SU-DHL-6 (cell line): Measurements from ENCODE around the gene SLCO4A1.

Source experiments
- H2AFZ ChIP-seq: fragments of 200-600 bp; sonication (generic); 2 replicates; pipeline ENCODE4 v1.6.1; 2014; ENCODE audit warnings: low read depth, mild to moderate bottlenecking, moderate library complexity, mixed read lengths, antibody characterized with exemption, low read length; ENCODE audit not compliant: severe bottlenecking
- H3F3A ChIP-seq: fragments of 200-600 bp; shearing (Covaris generic); 2 replicates; pipeline ENCODE4 v1.6.0; 2016; ENCODE audit warnings: antibody characterized with exemption, mild to moderate bottlenecking; ENCODE audit not compliant: insufficient read depth
- H3K27ac ChIP-seq: fragments of 200-600 bp; sonication (generic); 2 replicates; pipeline ENCODE4 v1.5.1; 2016; ENCODE audit warnings: low read depth, mild to moderate bottlenecking, low read length, moderate library complexity, mixed read lengths
- H3K27me3 ChIP-seq: fragments of 200-600 bp; sonication (generic), shearing (Covaris generic); 2 replicates; pipeline ENCODE4 v1.6.0; 2014; ENCODE audit warnings: mild to moderate bottlenecking, low read length
- H3K36me3 ChIP-seq: fragments of 200-600 bp; sonication (generic); 2 replicates; pipeline ENCODE4 v1.6.1; 2014; ENCODE audit warnings: mild to moderate bottlenecking, low read length, mixed read lengths
- H3K4me2 ChIP-seq: fragments of 300-600, 200-600 bp; shearing (Covaris generic), sonication (generic); 2 replicates; pipeline ENCODE4 v1.6.0; 2014; ENCODE audit warnings: low read length, low read depth, mild to moderate bottlenecking; ENCODE audit not compliant: poor library complexity, severe bottlenecking
- H3K4me3 ChIP-seq: fragments of 200-600 bp; sonication (generic); 2 replicates; pipeline ENCODE4 v1.5.1; 2014; ENCODE audit warnings: antibody characterized with exemption, low read length, mild to moderate bottlenecking, mixed read lengths; ENCODE audit not compliant: insufficient read depth, poor library complexity, severe bottlenecking
- H3K79me2 ChIP-seq: fragments of 200-600 bp; sonication (generic); 2 replicates; pipeline ENCODE4 v1.6.1; 2014; ENCODE audit warnings: mild to moderate bottlenecking, low read length, moderate library complexity; ENCODE audit not compliant: insufficient read depth
- H3K9ac ChIP-seq: fragments of 200-600 bp; sonication (generic); 2 replicates; pipeline ENCODE4 v1.7.0; 2014; ENCODE audit warnings: mild to moderate bottlenecking, low read length
- H3K9me2 ChIP-seq: fragments of 200-600 bp; sonication (generic); replicated peaks from 2 replicates; pipeline ENCODE4 v1.6.1; 2014; ENCODE audit warnings: low read length; ENCODE audit not compliant: insufficient read depth
- H3K9me3 ChIP-seq: fragments of 200-600 bp; sonication (generic); 2 replicates; pipeline ENCODE4 v1.6.1; 2014; ENCODE audit warnings: low read length, mixed read lengths; ENCODE audit not compliant: insufficient read depth
- H4K20me1 ChIP-seq: fragments of 200-600 bp; sonication (generic); 2 replicates; pipeline ENCODE4 v1.6.1; 2014; ENCODE audit warnings: low read depth, mild to moderate bottlenecking, antibody characterized with exemption, low read length, moderate library complexity, mixed read lengths
- EZH2phosphoT487 ChIP-seq: fragments of 200-600 bp; sonication (generic), shearing (Covaris generic); conservative IDR thresholded peaks from 2 replicates; pipeline ENCODE4 v1.6.1; 2018; ENCODE audit warnings: mild to moderate bottlenecking, antibody characterized with exemption, low read length, moderate library complexity, mixed read lengths
- TF ChIP-seq, protein P1 (sequence below): fragments of 200-600 bp; sonication (generic); IDR thresholded peaks from one replicate; pipeline ENCODE4 v1.5.1; 2017; ENCODE audit warnings: antibody characterized with exemption, mild to moderate bottlenecking, low read length, moderate library complexity; ENCODE audit not compliant: insufficient read depth, poor library complexity, severe bottlenecking

SLCO4A1 gene

DNA sequence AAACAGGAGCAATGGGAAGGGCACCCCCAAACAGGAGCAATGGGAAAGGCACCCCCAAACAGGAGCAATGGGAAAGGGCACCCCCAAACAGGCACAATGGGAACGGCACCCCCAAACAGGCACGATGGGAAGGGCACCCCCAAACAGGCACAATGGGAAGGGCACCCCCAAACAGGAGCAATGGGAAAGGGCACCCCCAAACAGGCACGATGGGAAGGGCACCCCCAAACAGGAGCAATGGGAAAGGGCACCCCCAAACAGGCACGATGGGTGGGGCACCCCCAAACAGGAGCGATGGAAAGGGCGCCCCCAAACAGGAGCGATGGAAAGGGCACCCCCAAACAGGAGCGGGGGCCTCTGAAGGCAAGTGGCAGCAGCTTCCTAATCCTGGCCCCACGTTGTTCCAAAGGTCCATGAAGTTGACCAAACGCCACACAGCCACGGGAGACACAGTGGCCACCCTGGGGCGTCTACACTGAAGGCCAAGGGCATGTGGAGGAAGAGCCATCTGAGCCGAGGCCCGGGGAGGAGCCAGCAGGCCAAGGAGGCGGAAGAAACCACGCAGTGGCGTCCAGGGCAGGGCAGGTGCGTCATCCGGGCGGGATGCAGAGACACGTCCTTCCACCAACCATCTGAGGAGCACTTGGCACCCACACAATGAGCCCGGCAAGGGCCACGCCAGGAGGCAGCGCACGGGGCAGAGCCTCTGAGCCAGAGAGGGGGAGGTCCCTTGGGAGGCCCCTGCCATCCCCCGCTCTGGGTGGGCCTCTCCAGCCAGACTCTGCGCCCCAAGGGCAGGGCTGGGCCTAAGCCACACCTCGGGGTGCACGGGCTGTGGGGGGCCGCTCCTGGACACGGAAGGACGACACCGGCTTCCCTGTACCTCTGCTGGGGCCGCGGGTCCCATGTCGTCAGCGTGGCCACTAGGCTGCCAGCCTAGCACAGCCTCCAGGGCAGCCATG, 44.8 kb downstream of the SLCO4A1 start:
- Histone ChIP-seq H3K27me3 (no peaks in the 10 kb centered on the region), H3K27ac (no peak overlapping the region), H2AFZ (no peak overlapping the region), H3K9ac (no peak overlapping the region), H3K4me2 (no peak overlapping the region), H4K20me1 (no peaks in the 10 kb centered on the region), H3K4me3 (no peak overlapping the region), H3K9me2 (no peaks in the 10 kb centered on the region), H3K36me3 (no peaks in the 10 kb centered on the region), H3K79me2 (no peaks in the 10 kb centered on the region), H3F3A (no peaks in the 10 kb centered on the region), H3K9me3 (no peaks in the 10 kb centered on the region)
- TF ChIP-seq, protein P1, sequence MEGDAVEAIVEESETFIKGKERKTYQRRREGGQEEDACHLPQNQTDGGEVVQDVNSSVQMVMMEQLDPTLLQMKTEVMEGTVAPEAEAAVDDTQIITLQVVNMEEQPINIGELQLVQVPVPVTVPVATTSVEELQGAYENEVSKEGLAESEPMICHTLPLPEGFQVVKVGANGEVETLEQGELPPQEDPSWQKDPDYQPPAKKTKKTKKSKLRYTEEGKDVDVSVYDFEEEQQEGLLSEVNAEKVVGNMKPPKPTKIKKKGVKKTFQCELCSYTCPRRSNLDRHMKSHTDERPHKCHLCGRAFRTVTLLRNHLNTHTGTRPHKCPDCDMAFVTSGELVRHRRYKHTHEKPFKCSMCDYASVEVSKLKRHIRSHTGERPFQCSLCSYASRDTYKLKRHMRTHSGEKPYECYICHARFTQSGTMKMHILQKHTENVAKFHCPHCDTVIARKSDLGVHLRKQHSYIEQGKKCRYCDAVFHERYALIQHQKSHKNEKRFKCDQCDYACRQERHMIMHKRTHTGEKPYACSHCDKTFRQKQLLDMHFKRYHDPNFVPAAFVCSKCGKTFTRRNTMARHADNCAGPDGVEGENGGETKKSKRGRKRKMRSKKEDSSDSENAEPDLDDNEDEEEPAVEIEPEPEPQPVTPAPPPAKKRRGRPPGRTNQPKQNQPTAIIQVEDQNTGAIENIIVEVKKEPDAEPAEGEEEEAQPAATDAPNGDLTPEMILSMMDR = no peak
- TF ChIP-seq EZH2phosphoT487 = no peak

DNA sequence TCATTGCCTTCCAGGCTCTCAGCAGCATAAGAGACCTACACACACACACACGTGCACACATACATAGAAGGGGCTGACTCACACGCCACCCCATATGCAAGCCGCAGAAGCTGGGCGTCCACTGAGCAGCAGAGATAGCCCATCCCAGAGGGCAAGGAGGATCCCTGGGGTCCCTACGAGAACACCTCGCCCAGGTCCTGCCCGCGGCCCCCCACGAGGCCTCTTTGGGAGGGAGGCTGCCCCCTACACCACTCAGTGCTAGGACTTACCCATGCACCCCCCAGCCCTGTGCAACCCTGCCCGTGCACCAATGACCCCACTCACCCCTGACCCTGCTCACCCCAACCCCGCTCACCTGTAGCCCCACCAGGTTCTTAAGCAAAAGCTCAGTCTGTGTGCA, 45.8 kb downstream of the SLCO4A1 start:
- Histone ChIP-seq H3K9ac (no peak overlapping the region), H2AFZ (no peak overlapping the region), H3K9me3 (no peaks in the 10 kb centered on the region), H3K79me2 (no peaks in the 10 kb centered on the region), H4K20me1 (no peaks in the 10 kb centered on the region), H3K9me2 (no peaks in the 10 kb centered on the region), H3F3A (no peaks in the 10 kb centered on the region), H3K27ac (no peak overlapping the region), H3K27me3 (no peaks in the 10 kb centered on the region), H3K4me3 (no peak overlapping the region), H3K36me3 (no peaks in the 10 kb centered on the region), H3K4me2 (no peak overlapping the region)
- no peak for TF ChIP-seq EZH2phosphoT487
- TF ChIP-seq, protein P1 = no peak

DNA sequence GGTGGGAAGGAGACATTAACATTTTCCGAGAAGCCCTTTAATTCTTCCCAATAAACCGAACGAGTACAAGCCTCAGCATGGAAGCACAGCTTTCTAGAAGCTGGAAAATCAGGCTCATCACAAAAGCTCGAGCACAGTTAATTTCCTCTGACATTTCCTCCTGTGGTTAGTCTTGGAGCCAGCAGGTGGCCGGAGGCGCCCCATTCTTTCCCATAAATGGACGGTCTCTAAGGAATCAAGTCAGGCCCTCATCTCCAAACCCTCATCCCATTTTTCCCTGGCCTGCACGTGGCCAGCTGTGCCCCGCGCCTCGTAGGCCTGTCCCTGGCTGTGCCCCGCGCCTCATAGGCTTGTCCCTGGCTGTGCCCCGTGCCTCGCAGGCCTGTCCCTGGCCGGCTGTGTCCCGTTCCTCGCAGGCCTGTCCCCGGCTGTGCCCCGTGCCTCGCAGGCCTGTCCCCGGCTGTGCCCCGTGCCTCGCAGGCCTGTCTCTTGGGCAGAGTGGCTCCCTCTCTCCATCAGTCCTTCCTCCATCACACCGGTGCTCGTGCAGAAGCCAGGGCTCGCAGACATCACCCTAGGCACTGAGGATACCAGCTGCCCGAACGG, 46.7 kb downstream of the SLCO4A1 start:
- Histone ChIP-seq H3K36me3 (no peaks in the 10 kb centered on the region), H3K79me2 (no peaks in the 10 kb centered on the region), H3K4me2 (no peak overlapping the region), H3K9ac (no peak overlapping the region), H3K9me2 (no peaks in the 10 kb centered on the region), H3K4me3 (no peak overlapping the region), H3K27me3 (no peaks in the 10 kb centered on the region), H2AFZ (no peak overlapping the region), H3K27ac (no peak overlapping the region), H4K20me1 (no peaks in the 10 kb centered on the region), H3K9me3 (no peaks in the 10 kb centered on the region), H3F3A (no peaks in the 10 kb centered on the region)
- TF ChIP-seq, protein P1 = no peak
- no peak for TF ChIP-seq EZH2phosphoT487
